OCI-LY7 (cell line): Measurements from ENCODE around the gene DEXI.

Experiments
- CTCF ChIP-seq: fragments of 200-600 bp; sonication (generic); conservative IDR thresholded peaks from 2 replicates; pipeline ENCODE4 v1.5.1; 2014; ENCODE audit warnings: mild to moderate bottlenecking, antibody characterized with exemption, low read length, moderate library complexity, mixed read lengths
- EZH2phosphoT487 ChIP-seq: fragments of 200-600 bp; sonication (generic); IDR thresholded peaks from 2 replicates; pipeline ENCODE4 v1.6.1; 2018; ENCODE audit warnings: low read depth, borderline replicate concordance, mild to moderate bottlenecking, mixed run types, antibody characterized with exemption, low read length, moderate library complexity, mixed read lengths

- TF ChIP-seq CTCF (no peak), EZH2phosphoT487 (no peak)
Observed at GRCh38 chr16:10951026-10951425, 8.8 kb upstream of the DEXI start.
